HG03280 (cell line): Measurements from ENCODE around the gene AKT2.

Experiments used
- ATAC-seq: cut with Tn5 transposase; IDR thresholded peaks from one replicate; pipeline ENCODE4 v1.9.1; 2021; ENCODE audit warnings: mild to moderate bottlenecking, moderate library complexity; ENCODE audit not compliant: unreplicated experiment

The AKT2 gene

DNA sequence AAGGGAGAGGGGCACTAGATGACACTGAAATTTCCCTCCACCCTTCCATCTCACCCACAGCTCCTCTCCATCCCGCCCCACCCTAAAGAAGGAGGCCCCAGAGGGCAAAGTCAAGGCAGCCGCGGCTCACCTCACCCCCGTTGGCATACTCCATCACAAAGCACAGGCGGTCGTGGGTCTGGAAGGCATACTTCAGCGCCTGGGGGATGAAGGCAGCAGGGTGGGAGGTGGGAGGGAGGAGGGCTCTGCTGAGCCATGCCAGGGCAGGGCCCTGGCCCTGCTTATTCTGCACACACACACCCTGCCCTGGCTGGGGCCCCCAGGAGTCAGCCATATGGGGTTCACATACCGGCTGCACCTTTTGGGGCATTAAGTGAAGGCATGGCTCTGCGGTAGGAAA is 46.4 kb downstream of the AKT2 start:
- no peak for ATAC-seq

DNA sequence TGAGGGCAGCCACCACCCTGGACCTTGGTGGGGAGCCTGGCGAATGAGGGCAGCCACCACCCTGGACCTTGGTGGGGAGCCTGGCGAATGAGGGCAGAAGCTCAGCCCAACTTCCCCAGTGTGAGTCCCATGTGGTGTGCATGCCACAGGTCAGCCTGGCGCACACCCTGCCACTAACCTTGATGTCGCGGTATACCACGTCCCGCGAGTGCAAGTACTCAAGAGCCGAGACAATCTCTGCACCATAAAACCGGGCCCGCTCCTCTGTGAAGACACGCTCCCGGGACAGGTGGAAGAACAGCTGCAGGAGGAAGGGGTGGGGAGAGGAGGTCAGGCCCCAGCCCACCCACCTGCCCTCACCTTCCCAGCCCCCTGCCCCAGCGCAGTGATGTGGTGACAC is 47.4 kb downstream of the AKT2 start:
- ATAC-seq, result no peak

DNA sequence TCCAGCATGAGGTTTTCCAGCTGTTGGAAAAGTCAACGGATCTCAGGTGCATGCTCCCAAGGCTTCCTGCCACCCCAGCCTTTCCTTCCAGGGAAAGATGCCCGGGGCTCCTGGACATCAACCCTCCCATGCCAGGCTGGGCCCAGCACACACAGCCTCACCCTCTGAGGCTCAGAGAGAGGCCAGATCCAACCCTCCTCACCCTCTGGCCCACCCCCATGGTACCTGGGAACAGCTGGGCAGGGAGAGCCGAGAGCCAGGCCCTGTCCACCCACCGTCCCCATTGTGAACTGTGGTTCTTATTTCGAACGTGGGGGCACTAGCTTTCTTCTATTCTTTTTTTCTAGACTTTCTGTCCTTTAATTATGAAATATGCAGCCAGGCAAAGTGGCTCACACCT is 48.8 kb downstream of the AKT2 start:
- ATAC-seq, result no peak

GRCh38 chr19:40236026-40236355 is 49.2 kb downstream of the AKT2 start:
- no peak for ATAC-seq

DNA sequence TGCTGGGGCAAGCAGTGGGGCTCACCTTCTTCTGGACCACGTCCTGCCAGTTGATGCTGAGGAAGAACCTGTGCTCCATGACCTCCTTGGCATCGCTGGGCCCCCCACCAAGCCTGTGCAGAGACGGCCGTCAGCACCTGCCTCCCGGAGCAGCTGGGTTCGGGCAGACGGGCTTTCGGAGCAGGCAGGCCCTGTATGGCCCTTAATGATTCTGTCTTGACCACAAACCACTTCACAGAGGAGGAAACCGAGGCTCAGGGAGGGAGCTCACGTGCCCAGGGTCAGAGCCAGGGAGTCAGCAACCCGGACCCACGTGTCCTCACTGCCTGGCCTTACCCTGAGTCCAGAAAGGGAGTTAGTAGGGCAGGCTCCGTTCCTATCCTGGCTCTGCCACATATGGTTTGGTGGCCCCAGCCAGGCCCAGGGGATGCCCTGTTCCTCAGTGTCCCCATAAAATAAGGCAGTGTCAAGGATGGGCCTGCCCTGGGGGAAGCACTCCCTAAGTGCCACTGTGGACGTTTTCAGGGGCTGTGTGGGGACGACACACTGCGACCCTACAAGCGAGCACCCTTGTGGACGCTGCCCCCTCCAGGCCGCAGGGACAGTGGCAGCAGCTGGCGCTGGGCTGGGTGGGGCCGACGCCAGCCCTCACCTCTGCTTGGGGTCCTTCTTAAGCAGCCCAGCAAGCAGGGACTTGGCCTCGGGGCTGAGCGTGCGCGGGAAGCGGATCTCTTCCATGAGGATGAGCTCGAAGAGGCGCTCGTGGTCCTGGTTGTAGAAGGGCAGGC is 49.7 kb downstream of the AKT2 start:
- no peak for ATAC-seq

DNA sequence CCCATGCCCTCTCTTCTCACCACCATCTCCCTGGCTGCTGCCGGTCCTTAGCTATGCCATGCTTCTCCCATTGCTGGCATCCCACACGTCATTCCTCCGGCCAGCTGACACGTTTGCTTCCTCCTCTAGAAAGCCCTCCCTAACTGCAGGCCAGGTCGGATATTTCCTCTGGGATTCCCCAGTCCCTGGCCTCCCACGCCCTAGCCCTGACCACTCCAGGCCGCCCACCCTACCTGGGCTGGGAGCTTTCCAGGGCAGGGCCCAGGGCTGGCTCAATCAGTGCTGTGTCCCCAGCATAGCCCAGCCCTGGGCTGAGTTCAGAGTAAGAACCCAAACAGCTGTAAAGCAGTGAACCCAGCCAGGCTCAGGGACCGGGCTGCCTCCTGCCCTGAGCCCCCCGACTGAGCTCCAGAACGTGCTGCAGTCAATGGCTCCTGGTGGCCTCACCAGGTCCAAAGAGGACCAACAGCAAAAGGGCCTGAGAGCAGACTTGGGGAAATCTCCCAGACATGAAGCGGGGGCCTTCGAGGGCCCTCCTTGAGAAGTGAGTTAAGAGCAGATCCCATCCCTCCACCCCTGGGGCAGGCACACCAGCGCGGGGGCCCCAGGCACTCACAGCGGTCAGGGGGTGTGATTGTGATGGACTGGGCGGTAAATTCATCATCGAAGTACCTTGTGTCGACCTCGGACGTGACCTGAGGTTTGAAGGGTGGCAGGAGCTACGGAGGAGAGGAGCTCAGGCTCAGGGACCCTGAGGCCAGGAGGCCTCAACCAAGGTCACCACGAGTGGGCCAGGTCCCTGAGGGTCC is 50.5 kb downstream of the AKT2 start:
- ATAC-seq, result no peak

DNA sequence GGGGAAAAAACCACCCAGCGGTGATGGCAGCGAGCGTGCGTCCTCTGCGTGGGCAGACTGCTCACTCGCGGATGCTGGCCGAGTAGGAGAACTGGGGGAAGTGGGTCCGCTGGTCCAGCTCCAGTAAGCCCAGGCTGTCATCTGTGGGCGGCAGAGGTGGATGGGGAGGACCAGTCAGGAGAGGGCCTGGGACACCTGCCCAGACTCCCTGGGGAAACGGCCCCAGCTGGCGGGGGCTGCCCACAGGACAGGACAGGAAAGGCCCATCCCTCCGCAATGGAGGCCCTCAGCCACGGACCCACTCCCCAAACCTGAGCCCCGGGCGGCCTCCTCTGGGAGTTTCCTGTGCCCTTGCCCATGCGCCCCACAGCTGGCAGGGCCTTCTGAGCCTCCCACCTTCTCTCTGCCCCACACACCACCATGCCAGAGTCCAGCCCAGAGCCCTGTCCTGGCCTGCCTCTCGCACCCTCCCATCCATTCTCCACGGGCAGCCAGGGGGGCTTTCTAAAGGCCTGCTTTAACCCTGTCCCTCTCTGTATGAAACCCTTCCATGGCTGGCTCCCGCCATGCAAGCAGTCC is 51.2 kb downstream of the AKT2 start:
- no peak for ATAC-seq

DNA sequence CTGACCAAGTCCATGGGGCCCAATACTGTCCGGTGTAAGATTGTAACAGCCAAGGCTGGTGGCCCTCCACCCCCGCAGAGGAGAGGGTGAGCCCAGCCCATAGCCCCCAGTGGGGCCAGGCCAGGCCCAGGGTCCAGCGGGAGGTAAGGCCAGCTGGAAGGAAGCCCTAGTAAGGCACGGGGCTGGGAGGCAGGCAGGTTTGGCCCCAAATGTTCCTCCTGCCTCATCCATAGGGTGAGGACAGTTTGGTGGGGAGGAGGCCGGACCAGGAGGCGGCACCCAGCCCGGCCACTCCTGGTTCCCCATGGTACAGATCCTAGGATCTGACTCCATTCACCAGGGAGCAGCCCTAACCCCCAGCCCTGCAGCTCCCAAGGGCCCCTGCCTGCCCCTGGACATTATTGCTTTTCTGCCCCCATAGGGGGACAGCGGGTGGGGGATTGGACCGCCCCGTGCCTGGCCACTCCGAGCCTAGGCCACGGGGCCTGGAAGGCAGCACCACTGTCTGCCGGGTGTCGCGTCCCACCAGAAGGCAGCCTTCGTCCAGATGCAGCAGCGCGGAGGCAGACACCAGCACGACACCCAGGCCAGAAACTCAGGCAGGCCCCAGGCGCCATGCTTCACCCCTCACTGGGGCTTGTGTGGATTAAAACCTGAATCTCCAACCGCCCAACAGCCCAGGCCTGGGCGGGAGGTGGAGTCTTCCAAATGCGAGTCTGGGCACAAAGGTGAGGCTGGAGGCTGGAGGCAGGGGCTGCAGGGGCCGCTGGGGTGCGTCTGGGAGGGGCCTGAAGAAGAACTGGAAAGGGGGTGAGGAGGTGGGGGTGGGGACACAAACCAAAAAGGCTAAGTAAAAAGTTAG is 52.0 kb downstream of the AKT2 start:
- ATAC-seq, result no peak

DNA sequence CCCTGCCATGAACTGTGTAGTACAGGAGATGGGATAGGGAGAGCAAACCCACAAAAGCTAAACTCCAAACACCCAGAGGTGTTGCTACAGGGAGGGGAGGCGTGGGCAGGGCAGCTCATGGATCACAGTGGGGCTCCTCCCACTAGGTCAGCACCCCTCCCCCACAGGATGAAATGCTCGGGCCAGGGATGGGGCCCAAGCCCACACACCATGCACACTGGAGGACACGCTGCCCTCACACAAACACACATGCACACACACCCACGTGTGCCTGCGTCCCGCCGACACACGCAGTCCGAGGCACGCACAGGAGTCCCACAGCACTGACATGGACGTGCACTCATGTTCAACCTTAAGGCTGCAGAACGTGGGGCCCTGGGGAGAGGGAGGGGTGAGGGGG is 52.7 kb downstream of the AKT2 start:
- no peak for ATAC-seq

DNA sequence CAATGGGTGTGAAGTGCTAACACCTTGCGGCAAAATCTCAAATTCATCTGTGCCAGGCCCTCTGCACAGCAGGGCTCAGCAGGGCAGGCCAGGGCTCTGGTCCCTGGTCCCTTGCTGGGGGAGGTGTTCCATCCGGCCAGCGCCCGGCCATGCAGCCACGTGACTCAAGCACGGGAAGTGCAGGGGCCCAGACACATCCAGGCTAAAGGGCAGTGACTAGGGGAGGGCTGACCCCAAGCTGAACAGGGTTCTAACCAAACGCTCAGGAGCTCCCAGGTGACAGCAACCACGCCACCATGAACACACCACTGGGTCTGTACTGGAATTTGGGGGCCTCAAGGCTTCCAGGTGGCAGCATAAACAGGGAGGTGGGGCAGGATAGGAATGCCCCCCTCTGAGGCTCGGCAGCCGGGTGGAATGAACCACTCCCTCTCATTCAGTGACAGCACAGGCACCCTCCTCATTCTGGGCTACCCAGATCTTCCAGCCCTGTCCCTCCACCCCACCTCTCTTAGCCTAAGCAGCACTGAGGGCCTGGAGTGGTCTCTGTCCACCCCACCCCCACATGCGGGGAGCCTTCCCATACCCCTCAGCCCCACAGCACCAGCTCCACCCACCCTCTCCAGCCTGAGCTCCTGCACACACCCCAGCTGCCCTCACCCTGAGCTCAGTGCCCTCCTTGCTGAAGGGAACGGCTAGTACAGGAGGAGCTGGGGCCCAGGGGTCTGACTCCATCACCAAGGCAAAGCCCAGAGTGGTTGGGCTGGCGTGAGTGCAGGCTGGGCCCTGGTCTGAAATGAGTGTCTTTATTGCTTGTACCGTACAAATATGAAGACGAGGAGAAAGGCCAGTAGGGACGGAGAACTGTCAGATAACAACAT is 53.4 kb downstream of the AKT2 start:
- no peak for ATAC-seq

DNA sequence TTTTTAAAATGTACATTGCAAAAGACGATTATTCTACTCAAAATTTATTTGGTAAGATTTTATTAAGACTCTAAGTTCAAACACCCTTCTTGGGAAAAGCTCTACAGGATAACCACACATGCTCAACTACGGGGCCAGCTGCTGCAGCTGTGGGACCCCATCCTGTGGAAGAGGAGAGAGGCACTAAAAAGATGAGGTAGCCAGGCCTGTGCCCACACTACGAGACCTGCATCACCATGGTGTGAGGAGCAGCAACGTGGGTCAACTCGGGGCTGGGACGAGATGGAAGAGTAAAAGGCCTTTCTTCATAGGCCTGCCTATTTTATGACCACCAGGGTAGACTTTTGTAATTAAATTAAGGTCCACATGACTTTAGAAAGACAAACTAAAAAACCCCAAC is 54.1 kb downstream of the AKT2 start:
- ATAC-seq, result no peak

DNA sequence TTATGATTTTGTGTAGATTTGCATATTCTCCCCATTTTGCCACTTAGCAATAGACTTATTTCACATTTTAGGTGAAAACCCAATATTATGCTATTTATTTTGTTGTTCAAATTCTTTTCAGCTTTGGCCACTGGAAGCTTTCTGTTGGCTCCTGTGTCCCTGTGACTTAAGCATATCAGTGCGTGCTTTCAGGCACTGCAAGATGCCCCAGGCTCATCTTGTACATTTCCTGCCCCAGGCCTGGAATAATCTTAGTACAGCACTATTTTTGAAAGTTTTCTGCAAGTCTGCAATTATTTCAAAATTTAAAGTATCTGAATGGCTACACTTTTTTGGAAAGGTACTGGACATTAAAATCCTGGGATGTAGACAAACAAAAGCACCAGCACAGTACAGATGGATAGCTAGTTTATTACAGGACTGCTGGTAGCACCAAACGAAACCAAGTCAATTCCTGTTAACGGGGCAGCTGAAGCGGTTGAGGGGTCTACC is 55.2 kb downstream of the AKT2 start:
- no peak for ATAC-seq

- no peak for ATAC-seq
Observed at GRCh38 chr19:40229484-40229883, 55.7 kb downstream of the AKT2 start.

DNA sequence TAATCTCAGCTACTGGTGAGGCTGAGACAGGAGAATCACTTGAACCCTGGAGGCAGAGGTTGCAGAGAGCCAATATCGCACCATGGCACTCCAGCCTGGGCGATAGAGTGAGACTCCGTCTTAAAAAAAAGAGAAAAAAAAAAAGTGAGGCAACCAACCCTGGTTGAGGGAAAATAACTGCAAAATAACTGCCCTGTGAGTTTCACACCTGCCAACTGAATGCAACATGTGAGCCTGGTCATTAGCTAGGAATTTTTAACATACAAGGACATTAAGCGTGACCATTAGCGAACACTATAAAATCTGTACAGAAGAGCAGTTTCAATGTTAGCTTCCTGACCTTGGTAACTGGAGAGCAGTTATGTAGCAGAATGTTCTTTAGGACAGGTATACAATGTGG is 56.3 kb downstream of the AKT2 start:
- no peak for ATAC-seq

DNA sequence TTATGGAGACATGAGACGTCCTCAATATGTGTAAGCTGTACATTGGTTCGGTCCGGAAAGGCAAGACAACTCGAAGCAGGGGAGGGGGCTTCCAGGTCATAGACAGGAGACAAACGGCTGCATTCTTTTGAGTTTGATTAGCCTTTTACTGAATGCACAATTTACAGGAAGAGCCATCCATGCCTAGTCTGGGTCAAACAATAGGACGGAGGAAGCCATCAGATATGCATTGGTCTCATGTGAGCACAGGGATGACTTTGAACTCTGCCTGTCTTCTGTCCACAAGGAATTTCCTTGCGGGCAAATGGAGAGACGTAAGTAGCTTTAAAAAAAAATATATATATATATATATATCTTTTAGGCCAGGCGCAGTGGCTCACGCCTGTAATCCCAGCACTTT is 56.8 kb downstream of the AKT2 start:
- no peak for ATAC-seq

- ATAC-seq, result no peak
Observed at GRCh38 chr19:40225440-40226305, 59.5 kb downstream of the AKT2 start.

GRCh38 chr19:40224342-40225150 is 60.6 kb downstream of the AKT2 start:
- no peak for ATAC-seq

GRCh38 chr19:40223135-40223822 is 61.9 kb downstream of the AKT2 start:
- no peak for ATAC-seq
